Measurements from ENCODE around the gene HSD11B2.

- TF ChIP-seq CTCF (IDR thresholded peaks at IDR 0.05) (no peak), EP300 (IDR thresholded peaks at IDR 0.05) (no peak), POLR2A (IDR thresholded peaks at IDR 0.05) (no peak)
Measured at GRCh38 chr16:67466581-67466980, 35.7 kb downstream of the HSD11B2 start.
